Nucleus accumbens (tissue), 56 donors: ENCODE results near the gene CCZ1B.
"Not testable (repeated sequence)": the region's sequence is repeated elsewhere in the genome, so short reads cannot be mapped to it uniquely, and the experiment has no call there.

Experiments
- DNase-seq, 56 donors: peaks; one replicate each; lab custom pipeline; 2025; lab: John Stamatoyannopoulos, UW

Gene CCZ1B

DNA sequence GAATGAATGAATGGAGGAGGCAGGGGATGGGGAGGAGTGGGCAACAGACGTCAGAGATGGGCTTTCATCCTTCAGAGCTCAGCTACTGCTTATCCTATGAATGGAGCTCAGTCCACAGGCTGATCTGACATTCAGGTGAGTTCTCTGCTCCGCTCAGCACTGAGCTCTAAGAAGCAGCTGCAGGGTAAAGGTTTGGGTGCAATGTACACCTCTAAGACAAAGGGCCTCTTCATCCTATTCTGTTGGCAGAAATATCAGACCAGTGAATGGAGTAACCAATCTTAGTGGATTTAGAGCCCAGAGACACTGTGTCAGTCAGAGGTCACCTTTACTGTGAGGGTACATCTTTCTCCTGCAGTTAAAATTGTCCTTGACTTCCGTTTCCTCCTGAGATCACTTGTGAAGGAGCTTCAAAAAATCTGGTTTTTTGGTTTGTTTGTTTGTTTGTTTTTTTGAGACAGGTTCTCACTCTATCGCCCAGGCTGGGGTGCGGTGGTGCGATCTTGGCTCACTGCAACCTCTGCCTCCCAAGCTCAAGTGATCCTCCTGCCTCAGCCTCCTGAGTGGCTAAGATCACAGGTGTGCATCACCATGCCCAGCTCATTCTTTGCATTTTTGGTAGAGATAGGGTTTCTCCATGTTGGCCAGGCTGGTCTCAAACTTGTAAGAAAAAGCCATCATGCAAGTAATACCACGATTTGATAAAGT is 5.1 kb upstream of the CCZ1B start:
- DNase-seq, result no peak

DNA sequence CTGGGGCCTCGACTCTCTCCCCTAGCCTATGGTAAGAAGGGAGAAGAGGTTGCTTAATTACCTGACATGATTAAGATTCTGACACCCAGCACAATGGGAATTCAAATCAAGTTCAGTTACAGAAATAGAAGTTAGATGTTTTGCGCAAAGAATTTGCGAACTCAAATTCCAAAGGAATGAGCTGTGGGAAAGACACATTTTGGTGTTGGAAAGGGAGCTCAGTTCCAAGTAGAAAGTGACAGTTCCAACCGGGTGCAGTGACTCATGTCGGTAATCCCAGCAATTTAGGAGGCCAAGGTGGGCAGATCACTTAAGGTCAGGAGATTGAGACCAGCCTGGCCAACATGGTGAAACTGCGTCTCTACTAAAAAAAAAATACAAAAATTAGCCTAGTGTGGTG is 4.0 kb upstream of the CCZ1B start:
- DNase-seq, result peak in 1 of 56 donors; percentile 2

DNA sequence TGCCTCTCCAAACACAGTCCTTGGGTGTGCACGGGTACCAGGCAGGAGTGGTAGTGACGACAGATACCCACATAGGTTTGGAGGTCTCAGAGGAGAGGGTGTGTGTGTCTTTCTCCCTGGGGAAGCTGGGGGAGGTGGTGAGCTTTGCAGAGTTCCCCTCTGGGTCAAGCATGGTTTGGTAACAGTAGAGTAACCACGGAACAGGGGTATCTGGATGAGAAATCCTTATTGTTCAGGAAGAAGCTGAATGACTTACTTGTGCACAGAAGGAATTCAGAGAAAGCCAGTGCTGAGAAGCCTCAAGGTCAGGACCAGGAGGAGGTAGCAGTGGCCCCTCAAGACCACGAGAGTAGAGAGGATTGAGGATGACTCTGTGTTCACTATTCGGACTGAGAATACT is 3.5 kb upstream of the CCZ1B start:
- DNase-seq, result peak in 1 of 56 donors; percentile 27

- DNase-seq, result peak in 17 of 56 donors; percentile 0 to 50 (median 10)
Observed at GRCh38 chr7:6827180-6827579, 1.1 kb upstream of the CCZ1B start.

- not testable (repeated sequence) for DNase-seq
Observed at GRCh38 chr7:6825236-6826125, 594 bp downstream of the CCZ1B start.

GRCh38 chr7:6821622-6822021 is 4.5 kb downstream of the CCZ1B start:
- DNase-seq, result not testable (repeated sequence)

DNA sequence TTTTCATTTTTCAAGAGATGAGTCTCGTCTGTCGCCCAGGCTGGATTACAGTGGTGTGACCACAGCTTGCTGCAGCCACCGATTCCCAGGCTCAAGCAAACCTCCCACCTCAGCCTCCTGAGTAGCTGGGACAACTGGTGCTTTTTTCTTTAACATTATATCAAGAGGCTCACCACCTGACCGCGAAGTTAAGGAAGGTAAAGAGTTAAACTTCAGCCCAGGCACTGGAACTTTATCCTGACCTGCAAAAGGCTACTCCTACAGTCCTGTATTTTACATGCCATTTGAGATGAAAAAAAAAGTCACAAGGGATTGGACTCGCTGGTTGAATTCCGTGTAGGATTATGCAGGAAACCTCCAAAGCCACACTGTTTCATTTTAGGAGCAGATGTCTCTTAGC is 10.6 kb downstream of the CCZ1B start:
- DNase-seq, result not testable (repeated sequence)

DNA sequence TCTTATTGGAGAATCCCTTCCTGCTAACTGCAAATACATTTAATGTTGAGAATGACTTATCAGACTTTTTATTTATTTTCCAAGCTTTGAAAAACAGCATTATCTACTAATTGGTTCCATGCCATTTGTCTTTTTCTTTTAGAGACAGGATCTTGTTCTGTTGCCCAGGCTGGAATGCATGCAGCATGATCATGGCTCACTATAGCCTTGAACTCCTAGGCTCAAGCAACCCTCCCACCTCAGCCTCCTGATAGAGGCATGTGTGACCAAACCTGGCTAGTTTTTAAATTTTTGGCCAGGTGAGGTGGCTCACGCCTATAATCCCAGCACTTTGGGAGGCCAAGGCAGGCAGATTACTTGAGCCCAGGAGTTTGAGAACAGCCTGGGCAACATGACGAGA is 13.1 kb downstream of the CCZ1B start:
- DNase-seq, result not testable (repeated sequence)

DNA sequence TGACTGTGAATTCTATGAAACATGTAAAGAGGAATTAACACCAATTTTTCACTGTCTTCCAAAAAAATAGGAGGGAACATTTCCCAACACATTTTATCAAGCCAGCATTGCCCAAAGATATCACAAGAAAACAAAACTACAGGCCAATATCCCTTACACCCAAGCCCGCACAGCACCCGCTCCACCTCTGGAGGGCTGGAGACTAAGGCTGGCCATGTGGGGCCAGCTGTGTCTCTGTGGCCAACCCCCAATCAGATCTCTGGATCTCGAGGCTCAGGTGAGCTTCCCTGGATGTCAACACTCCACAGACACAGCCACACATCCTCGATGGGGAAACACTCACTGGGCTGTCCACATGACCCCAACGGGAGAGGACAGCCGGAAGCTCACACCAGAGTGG is 18.1 kb downstream of the CCZ1B start:
- not testable (repeated sequence) for DNase-seq

DNA sequence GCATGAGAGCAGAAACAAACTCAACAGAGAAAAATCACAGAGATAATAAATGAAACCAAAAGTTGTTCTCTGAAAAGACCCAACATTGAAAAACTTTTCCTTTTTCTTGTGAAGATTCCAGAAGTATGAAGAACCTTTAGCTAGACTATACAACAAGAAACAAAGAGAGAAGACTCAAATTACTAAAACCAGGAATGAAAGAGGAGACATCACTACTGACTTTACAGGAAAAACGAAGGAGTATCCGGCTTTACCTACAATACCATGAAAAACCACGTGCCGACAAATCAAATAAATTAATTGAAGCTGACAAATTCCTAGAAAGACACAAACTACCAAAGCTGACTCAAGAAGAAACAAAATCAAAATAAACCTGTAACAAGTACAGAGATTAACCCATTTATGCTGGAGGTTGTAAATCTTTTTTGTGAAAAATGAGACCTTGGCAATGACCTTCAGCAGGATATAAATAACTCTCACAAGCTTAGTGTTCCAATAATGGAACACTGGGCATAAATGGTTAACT is 18.6 kb downstream of the CCZ1B start:
- DNase-seq, result not testable (repeated sequence)

GRCh38 chr7:6800331-6800730 is 25.7 kb downstream of the CCZ1B start:
- DNase-seq, result not testable (repeated sequence)

- not testable (repeated sequence) for DNase-seq
Observed at GRCh38 chr7:6799887-6800286, 26.2 kb downstream of the CCZ1B start.

GRCh38 chr7:6798047-6798446 is 28.0 kb downstream of the CCZ1B start:
- DNase-seq, result not testable (repeated sequence)

- DNase-seq, result not testable (repeated sequence)
Observed at GRCh38 chr7:6797218-6797617, 28.9 kb downstream of the CCZ1B start.

- not testable (repeated sequence) for DNase-seq
Observed at GRCh38 chr7:6794276-6794675, 31.8 kb downstream of the CCZ1B start.

DNA sequence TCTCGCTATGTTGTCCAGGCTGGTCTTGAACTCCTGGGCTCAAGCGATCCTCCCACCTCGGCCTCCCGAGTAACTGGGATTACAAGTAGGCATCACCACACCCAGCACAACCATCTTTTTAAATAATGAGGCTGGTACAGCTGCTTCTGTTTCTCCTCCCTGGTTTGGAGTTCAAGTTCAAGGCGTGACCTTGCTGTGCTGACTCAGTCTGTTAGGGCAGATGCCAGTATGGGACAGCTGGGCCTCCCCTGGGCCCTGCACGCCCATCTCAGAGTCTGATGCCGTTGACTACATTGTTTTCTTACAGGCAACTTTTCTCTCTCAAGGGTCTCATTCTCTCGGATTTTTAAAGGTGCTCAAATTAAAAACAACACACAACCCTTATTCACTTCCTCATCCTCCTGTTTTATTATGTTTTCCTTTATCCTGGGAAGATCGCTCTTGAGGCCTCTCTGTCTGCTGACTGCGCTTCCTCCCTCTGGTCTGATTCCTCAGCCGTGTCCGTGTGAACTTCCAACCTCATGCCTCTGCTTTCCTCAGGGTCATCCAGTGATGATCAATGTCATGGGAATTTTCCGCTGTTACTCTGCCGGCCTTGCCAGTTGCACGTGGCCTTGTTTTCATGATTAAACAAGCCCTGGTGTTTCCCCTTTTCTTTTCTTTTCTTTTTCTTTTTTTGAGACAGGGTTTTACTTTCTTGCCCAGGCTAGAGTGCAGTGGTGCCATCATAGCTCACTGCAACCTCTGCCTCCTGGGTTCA is 33.8 kb downstream of the CCZ1B start:
- not testable (repeated sequence) for DNase-seq

- not testable (repeated sequence) for DNase-seq
Observed at GRCh38 chr7:6789353-6789752, 36.7 kb downstream of the CCZ1B start.

DNA sequence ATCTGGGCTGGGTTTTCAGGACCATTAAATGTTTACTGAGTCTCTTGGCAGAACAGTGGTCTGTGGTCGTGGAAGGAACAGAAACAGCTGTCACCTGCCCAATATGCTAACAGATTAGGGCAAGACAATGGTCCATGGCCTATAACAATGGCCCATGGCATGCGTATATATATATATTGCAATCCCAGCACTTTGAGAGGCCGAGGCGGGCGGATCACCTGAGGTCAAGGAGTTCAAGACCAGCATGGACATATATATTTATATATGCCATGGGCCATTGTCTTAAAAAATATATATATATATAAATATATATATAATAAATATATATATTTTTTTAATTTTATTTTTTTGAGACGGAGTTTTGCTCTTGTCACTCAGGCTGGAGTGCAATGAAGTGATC is 44.5 kb downstream of the CCZ1B start:
- DNase-seq, result not testable (repeated sequence)

DNA sequence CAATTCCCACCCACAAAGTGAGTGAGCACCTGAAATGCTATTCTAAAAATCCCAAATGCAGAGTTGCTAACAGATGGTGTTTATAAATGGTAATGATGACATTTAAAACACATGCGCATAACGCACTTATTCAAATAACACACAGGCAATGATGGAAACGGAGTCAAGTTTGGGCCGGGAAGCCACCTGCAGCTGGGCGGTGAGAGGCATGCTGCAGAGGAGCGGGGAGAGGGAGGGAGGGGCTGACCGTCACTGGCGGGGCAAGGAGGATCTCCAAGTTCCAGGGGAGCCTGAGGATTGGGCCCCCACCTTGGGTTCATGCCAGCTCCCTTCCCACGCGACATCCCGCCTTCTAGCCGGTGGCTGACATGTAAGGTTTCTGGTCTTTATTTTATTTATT is 64.9 kb downstream of the CCZ1B start:
- not testable (repeated sequence) for DNase-seq

GRCh38 chr7:6753964-6754363 is 72.1 kb downstream of the CCZ1B start, which contains the start of gene RSPH10B2:
RSPH10B2 (plus strand) TSS chr7:6754103; CDS start chr7:6757678, 3,575 bp downstream.
- not testable (repeated sequence) for DNase-seq
